Osteoblast (primary cell): ENCODE measurements around the gene GRB7. TPM values are rescaled to one million over a fixed set of nuclear protein-coding genes. Genes with fewer than 3 reads are reported as not detected.

Source experiments
- DNase-seq: peaks from one replicate; pipeline ENCODE4 v3.0.0; 2011; ENCODE audit warnings: low spot score, mixed read lengths; ENCODE audit not compliant: insufficient read length; ENCODE audit errors: missing footprints
- H2AFZ ChIP-seq: 2 replicates; pipeline ENCODE4 v1.6.0; 2011; ENCODE audit warnings: mild to moderate bottlenecking, low read length
- H3K27ac ChIP-seq: 2 replicates; pipeline ENCODE4 v1.5.1; 2011; ENCODE audit warnings: mild to moderate bottlenecking, low read depth, low read length, moderate library complexity
- H3K27me3 ChIP-seq: 2 replicates; pipeline ENCODE4 v1.6.0; 2012; ENCODE audit warnings: mild to moderate bottlenecking, control low read depth, inconsistent platforms, low read length, moderate library complexity; ENCODE audit not compliant: insufficient read depth
- H3K36me3 ChIP-seq: 2 replicates; pipeline ENCODE4 v1.5.1; 2011; ENCODE audit warnings: mild to moderate bottlenecking, low read length, control low read depth, moderate library complexity; ENCODE audit not compliant: insufficient read depth
- H3K4me1 ChIP-seq: 2 replicates; pipeline ENCODE4 v1.5.1; 2011; ENCODE audit warnings: mild to moderate bottlenecking, low read length, control low read depth, moderate library complexity; ENCODE audit not compliant: insufficient read depth
- H3K4me2 ChIP-seq: 2 replicates; pipeline ENCODE4 v1.6.0; 2011; ENCODE audit warnings: mild to moderate bottlenecking, low read length; ENCODE audit not compliant: insufficient read depth
- H3K4me3 ChIP-seq: fragments of 200-600 bp; sonication (generic); 3 replicates; pipeline ENCODE4 v1.5.1; 2012; ENCODE audit warnings: mild to moderate bottlenecking, low read length, inconsistent platforms; ENCODE audit not compliant: insufficient read depth
- H3K79me2 ChIP-seq: 2 replicates; pipeline ENCODE4 v1.6.0; 2012; ENCODE audit warnings: mild to moderate bottlenecking, low read length, control low read depth, inconsistent platforms; ENCODE audit not compliant: insufficient read depth
- H3K9me3 ChIP-seq: 2 replicates; pipeline ENCODE4 v1.5.1; 2011; ENCODE audit warnings: low read depth, low read length, control low read depth
- H4K20me1 ChIP-seq: 2 replicates; pipeline ENCODE4 v1.6.0; 2012; ENCODE audit warnings: mild to moderate bottlenecking, low read length, control low read depth; ENCODE audit not compliant: insufficient read depth
- CTCF ChIP-seq: IDR thresholded peaks from 2 replicates; pipeline ENCODE4 v1.5.1; 2011; ENCODE audit warnings: mild to moderate bottlenecking, low read depth, low read length, moderate library complexity; ENCODE audit errors: extremely low read depth
- total RNA-seq: library from RNA; depleted of rRNA; stranded (reverse); fragments of >200 nt; gene quantifications from 2 replicates; pipeline ENCODE4 v1.2.3, GENCODE V29; 2012

The GRB7 gene
- total RNA-seq, 1 donor, result under 0.01 TPM

GRCh38 chr17:39767147-39767546 lies 29.4 kb downstream of the GRB7 start:
- no peak overlapping the region for H2AFZ ChIP-seq
- TF ChIP-seq CTCF, result no peak
- H3K9me3 ChIP-seq, result peaks cover 2% of the 10 kb centered on the region
- H3K4me1 ChIP-seq, result no peaks in the 10 kb centered on the region
- no peak overlapping the region for H3K4me2 ChIP-seq
- H3K79me2 ChIP-seq, result no peaks in the 10 kb centered on the region
- peaks cover 41% of the 10 kb centered on the region for H3K27me3 ChIP-seq
- no peak overlapping the region for H3K4me3 ChIP-seq
- H3K36me3 ChIP-seq, result no peaks in the 10 kb centered on the region
- no peaks in the 10 kb centered on the region for H4K20me1 ChIP-seq
- DNase-seq, result no peak
- H3K27ac ChIP-seq, result no peak overlapping the region

- Histone ChIP-seq H4K20me1 (no peaks in the 10 kb centered on the region), H3K36me3 (no peaks in the 10 kb centered on the region), H3K79me2 (no peaks in the 10 kb centered on the region), H3K27me3 (peaks cover 56% of the 10 kb centered on the region), H3K27ac (no peak overlapping the region), H3K4me3 (no peak overlapping the region), H3K4me2 (no peak overlapping the region), H3K4me1 (no peaks in the 10 kb centered on the region), H3K9me3 (peaks cover 2% of the 10 kb centered on the region), H2AFZ (no peak overlapping the region)
- no peak for TF ChIP-seq CTCF
- no peak for DNase-seq
Measured at GRCh38 chr17:39769974-39770587, 32.3 kb downstream of the GRB7 start.

GRCh38 chr17:39772415-39772814 lies 34.7 kb downstream of the GRB7 start:
- no peak overlapping the region for H3K4me3 ChIP-seq
- no peak overlapping the region for H3K4me2 ChIP-seq
- H3K79me2 ChIP-seq, result no peaks in the 10 kb centered on the region
- TF ChIP-seq CTCF, result no peak
- no peaks in the 10 kb centered on the region for H3K4me1 ChIP-seq
- DNase-seq, result no peak
- no peaks in the 10 kb centered on the region for H3K36me3 ChIP-seq
- peaks cover 63% of the 10 kb centered on the region for H3K27me3 ChIP-seq
- H2AFZ ChIP-seq, result no peak overlapping the region
- no peaks in the 10 kb centered on the region for H4K20me1 ChIP-seq
- no peak overlapping the region for H3K27ac ChIP-seq
- no peaks in the 10 kb centered on the region for H3K9me3 ChIP-seq

- Histone ChIP-seq H3K27me3 (peaks cover 68% of the 10 kb centered on the region), H3K4me2 (no peak overlapping the region), H3K9me3 (no peaks in the 10 kb centered on the region), H3K27ac (no peak overlapping the region), H3K36me3 (no peaks in the 10 kb centered on the region), H3K4me3 (no peak overlapping the region), H4K20me1 (no peaks in the 10 kb centered on the region), H2AFZ (no peak overlapping the region), H3K79me2 (no peaks in the 10 kb centered on the region), H3K4me1 (no peaks in the 10 kb centered on the region)
- TF ChIP-seq CTCF, result no peak
- DNase-seq, result no peak
Measured at GRCh38 chr17:39772987-39773934, 35.5 kb downstream of the GRB7 start.
